Measurements from ENCODE around the gene CHST10. TPM values are rescaled to one million over a fixed set of nuclear protein-coding genes. Genes with fewer than 3 reads are reported as not detected.
A peak's percentile ranks its signal among the peaks of the same experiment; 100 is the strongest.

Gene CHST10
- total and polyA plus RNA-seq, 10 of the 15 experiments (the other 5 are each of a cell fraction or from before 2014, with no cell fraction given), result 2.0 to 22.5 (median 15.7) TPM

DNA sequence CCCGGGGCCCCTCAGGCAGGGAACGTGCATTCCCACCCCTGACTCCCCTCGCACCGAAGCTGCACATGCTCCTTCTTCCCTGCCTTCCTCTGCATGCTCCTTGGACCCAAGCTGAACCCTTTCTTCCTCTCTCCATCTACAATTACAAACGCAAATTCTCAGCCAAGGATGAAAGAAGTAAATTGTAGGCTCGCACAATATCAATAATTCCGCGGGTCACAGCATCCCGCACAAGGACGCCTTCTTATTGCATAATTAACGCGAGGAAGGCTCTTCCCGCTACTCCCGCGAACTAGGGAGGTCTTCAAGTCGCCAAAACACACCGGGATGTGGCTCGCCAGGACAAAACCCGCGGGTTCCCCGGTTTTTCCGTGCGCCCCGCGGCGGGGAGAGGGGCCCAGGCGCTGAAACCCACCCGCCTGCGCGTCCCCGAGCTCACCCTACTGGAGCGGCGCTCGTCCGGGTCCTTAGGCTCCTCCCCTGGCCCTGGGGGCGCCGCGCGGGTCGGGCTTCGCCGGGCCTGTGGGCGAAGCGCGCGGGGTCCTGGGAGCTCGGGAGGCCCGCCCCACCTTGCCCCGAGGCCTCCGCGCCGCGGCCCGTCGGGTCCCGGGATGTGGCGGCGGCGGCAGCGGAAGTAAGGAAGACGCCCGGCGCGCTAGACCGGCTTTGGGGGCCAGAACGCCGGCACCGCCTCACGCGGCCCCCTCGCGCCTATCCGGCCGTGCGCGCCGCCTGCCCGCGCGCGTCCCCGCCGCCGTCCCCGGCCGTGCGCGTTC lies at the start of gene CHST10 (continued):
- TF ChIP-seq IKZF1 (conservative IDR thresholded peaks at IDR 0.05) (peak; percentile 84), HCFC1 (IDR thresholded peaks at IDR 0.05; ENCODE audit: low read length) (0 out of 2 replicates have a peak, but pooled peaks have one; percentile 11), RB1 (IDR thresholded peaks at IDR 0.05; ENCODE audit: borderline replicate concordance) (0 out of 2 replicates have a peak, but pooled peaks have one; percentile 32), MXI1 (IDR thresholded peaks at IDR 0.05; ENCODE audit: low read depth, low read length) (peak; percentile 51), LARP7 (IDR thresholded peaks at IDR 0.05) (peak; percentile 92), CBX5 (IDR thresholded peaks at IDR 0.05; ENCODE audit: low read depth) (no peak), POLR2AphosphoS2 (IDR thresholded peaks at IDR 0.05; ENCODE audit: low read depth, low read length) (peak; percentile 33; the same call in 1 of the 2 replicates), KDM1A (IDR thresholded peaks at IDR 0.05; ENCODE audit: borderline replicate concordance) (no peak), SIX5 (IDR thresholded peaks at IDR 0.05; ENCODE audit: low read depth, low read length, severe bottlenecking) (no peak), EGR1 (IDR thresholded peaks at IDR 0.05; ENCODE audit: borderline replicate concordance in 1 of 2, low read depth in 2 of 2, low read length in 2 of 2) (peak in 1 of 2 experiments; percentile 7; a peak in 1 of 3 replicates), MTA3 (IDR thresholded peaks at IDR 0.05; ENCODE audit: borderline replicate concordance, low read length) (no peak), POU2F2 (IDR thresholded peaks at IDR 0.05; ENCODE audit: borderline replicate concordance, low read depth, low read length) (no peak), YY1 (IDR thresholded peaks at IDR 0.05; ENCODE audit: low read depth, low read length) (no peak), PAX5 (IDR thresholded peaks at IDR 0.05; ENCODE audit: borderline replicate concordance, low read depth, low read length) (no peak), STAT1 (conservative IDR thresholded peaks at IDR 0.05) (0 out of 2 replicates have a peak, but pooled peaks have one; percentile 35), ZZZ3 (IDR thresholded peaks at IDR 0.05; ENCODE audit: control insufficient read depth, insufficient read length, low read depth) (no peak), GATAD2B (conservative IDR thresholded peaks at IDR 0.05; ENCODE audit: low read depth) (peak; percentile 90), ZBED1 (IDR thresholded peaks at IDR 0.05; ENCODE audit: borderline replicate concordance) (no peak), RUNX3 (IDR thresholded peaks at IDR 0.05; ENCODE audit: low read length) (no peak), MTA2 (IDR thresholded peaks at IDR 0.05; ENCODE audit: low read depth) (no peak)
- TF ChIP-seq, protein P1, sequence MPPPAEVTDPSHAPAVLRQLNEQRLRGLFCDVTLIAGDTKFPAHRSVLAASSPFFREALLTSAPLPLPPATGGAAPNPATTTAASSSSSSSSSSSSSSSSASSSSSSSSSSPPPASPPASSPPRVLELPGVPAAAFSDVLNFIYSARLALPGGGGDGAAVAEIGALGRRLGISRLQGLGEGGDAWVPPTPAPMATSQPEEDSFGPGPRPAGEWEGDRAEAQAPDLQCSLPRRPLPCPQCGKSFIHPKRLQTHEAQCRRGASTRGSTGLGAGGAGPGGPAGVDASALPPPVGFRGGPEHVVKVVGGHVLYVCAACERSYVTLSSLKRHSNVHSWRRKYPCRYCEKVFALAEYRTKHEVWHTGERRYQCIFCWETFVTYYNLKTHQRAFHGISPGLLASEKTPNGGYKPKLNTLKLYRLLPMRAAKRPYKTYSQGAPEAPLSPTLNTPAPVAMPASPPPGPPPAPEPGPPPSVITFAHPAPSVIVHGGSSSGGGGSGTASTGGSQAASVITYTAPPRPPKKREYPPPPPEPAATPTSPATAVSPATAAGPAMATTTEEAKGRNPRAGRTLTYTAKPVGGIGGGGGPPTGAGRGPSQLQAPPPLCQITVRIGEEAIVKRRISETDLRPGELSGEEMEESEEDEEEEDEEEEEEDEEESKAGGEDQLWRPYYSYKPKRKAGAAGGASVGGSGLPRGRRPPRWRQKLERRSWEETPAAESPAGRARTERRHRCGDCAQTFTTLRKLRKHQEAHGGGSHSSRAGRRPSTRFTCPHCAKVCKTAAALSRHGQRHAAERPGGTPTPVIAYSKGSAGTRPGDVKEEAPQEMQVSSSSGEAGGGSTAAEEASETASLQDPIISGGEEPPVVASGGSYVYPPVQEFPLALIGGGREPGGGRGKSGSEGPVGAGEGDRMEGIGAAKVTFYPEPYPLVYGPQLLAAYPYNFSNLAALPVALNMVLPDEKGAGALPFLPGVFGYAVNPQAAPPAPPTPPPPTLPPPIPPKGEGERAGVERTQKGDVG (CRISPR knock-in tag; IDR thresholded peaks at IDR 0.05), result no peak
- TF ChIP-seq, protein P2, sequence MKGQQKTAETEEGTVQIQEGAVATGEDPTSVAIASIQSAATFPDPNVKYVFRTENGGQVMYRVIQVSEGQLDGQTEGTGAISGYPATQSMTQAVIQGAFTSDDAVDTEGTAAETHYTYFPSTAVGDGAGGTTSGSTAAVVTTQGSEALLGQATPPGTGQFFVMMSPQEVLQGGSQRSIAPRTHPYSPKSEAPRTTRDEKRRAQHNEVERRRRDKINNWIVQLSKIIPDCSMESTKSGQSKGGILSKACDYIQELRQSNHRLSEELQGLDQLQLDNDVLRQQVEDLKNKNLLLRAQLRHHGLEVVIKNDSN (IDR thresholded peaks at IDR 0.05; ENCODE audit: borderline replicate concordance, extremely low read length, insufficient read depth, low read depth, low read length), result no peak
- TF ChIP-seq, protein P3, sequence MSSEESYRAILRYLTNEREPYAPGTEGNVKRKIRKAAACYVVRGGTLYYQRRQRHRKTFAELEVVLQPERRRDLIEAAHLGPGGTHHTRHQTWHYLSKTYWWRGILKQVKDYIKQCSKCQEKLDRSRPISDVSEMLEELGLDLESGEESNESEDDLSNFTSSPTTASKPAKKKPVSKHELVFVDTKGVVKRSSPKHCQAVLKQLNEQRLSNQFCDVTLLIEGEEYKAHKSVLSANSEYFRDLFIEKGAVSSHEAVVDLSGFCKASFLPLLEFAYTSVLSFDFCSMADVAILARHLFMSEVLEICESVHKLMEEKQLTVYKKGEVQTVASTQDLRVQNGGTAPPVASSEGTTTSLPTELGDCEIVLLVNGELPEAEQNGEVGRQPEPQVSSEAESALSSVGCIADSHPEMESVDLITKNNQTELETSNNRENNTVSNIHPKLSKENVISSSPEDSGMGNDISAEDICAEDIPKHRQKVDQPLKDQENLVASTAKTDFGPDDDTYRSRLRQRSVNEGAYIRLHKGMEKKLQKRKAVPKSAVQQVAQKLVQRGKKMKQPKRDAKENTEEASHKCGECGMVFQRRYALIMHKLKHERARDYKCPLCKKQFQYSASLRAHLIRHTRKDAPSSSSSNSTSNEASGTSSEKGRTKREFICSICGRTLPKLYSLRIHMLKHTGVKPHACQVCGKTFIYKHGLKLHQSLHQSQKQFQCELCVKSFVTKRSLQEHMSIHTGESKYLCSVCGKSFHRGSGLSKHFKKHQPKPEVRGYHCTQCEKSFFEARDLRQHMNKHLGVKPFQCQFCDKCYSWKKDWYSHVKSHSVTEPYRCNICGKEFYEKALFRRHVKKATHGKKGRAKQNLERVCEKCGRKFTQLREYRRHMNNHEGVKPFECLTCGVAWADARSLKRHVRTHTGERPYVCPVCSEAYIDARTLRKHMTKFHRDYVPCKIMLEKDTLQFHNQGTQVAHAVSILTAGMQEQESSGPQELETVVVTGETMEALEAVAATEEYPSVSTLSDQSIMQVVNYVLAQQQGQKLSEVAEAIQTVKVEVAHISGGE (CRISPR knock-in tag; IDR thresholded peaks at IDR 0.05), result no peak

All from GM12878 (cell line).